K562 (cell line): ENCODE measurements around the gene RPL7A. TPM values are rescaled to one million over a fixed set of nuclear protein-coding genes. Genes with fewer than 3 reads are reported as not detected.

Source experiments
- PCBP1 ChIP-seq: fragments of 200-400 bp; formaldehyde crosslinking; IDR thresholded peaks from 2 replicates; pipeline ENCODE4 v1.6.1; 2018; ENCODE audit warnings: mild to moderate bottlenecking, low read depth, low read length; ENCODE audit not compliant: poor library complexity, severe bottlenecking
- ZNF197 ChIP-seq: fragments of 200-800 bp; sonication (Bioruptor generic); IDR thresholded peaks from 2 replicates; pipeline ENCODE4 v1.6.1; 2016; ENCODE audit warnings: low read depth, missing genetic modification characterization, missing compliant biosample characterization
- polyA plus RNA-seq, 8 experiments: library from polyadenylated mRNA; depleted of rRNA in 4 of 8; stranded (reverse) in 5 of 8; unstranded in 3 of 8; fragments of >200 nt; fragmentation: Nextera tagmentation in 2 of 8; fragmentation: Illumina TruSeq in 1 of 8; extraction: Ambion mirVana in 2 of 8; extraction: Trizol in 1 of 8; gene quantifications; 2 replicates each; pipeline versions ENCODE4 v1.2.1 to v1.2.3, GENCODE V29; 2011 to 2014; ENCODE audit warnings: inconsistent platforms in 1 of 8, missing spikeins in 1 of 8
- total RNA-seq, 7 experiments: library from RNA; depleted of rRNA in 6 of 7; stranded (reverse); fragments of >200 nt in 6 of 7; fragmentation: Illumina TruSeq in 2 of 7; extraction: Trizol in 2 of 7; gene quantifications; 2 replicates each; pipeline versions ENCODE4 v1.2.1 to v1.2.3, GENCODE V29; 2011 to 2021; ENCODE audit warnings: low replicate concordance in 1 of 7
- TF ChIP-seq, protein P1 (sequence below): conservative IDR thresholded peaks from 2 replicates; pipeline ENCODE4 v1.6.1; 2011; ENCODE audit warnings: low read depth, mild to moderate bottlenecking, low read length; ENCODE audit not compliant: control insufficient read depth
- TF ChIP-seq, protein P2 (sequence below): IDR thresholded peaks from 3 replicates; pipeline ENCODE4 v1.6.1; 2011; ENCODE audit warnings: borderline replicate concordance, mild to moderate bottlenecking, moderate library complexity; ENCODE audit not compliant: insufficient read length; ENCODE audit errors: extremely low read depth

The RPL7A gene
- total and polyA plus RNA-seq, 9 of the 15 experiments (the other 6 are each of a cell fraction or from before 2014, with no cell fraction given) = 1,935 to 3,760 (median 2,652) TPM

DNA sequence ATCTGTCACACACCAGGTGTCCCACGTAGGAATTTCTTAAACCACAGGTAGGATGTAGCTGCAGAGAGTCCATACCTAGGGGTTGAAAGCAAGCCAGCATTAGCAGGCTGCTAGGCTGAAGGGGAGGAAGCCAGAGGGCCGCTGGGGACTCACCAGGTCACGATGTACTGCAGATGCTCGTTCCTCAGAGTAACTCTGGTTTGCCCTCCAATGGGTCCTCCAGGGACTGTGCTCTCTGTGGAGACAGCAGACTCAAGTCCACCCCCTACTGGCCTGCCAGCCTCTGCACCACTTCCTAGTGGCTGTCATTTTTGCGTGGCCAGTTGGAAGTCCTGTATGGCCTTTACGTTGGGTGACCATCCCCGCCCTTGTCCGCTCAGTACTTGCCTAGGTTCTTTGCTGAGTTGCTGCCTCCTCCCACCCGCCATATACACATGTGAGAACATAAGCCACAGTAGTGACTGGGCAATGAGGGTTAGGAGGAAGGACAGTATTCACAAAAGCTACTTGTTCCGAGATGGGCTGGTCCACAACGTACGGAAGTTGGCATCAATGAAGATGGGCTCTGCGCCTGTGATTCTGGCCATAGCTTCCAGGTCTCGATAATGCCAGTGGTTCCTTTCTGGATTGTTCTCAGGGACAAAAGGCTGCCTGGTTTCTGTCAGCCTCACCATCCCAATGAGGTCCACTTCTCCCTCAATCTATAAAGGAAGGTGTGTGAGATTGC is 4.1 kb downstream of the RPL7A start (continued):
- TF ChIP-seq, protein P1, sequence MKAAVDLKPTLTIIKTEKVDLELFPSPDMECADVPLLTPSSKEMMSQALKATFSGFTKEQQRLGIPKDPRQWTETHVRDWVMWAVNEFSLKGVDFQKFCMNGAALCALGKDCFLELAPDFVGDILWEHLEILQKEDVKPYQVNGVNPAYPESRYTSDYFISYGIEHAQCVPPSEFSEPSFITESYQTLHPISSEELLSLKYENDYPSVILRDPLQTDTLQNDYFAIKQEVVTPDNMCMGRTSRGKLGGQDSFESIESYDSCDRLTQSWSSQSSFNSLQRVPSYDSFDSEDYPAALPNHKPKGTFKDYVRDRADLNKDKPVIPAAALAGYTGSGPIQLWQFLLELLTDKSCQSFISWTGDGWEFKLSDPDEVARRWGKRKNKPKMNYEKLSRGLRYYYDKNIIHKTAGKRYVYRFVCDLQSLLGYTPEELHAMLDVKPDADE = 0 out of 2 replicates have a peak, but pooled peaks have one; percentile 11
- TF ChIP-seq, protein P2, sequence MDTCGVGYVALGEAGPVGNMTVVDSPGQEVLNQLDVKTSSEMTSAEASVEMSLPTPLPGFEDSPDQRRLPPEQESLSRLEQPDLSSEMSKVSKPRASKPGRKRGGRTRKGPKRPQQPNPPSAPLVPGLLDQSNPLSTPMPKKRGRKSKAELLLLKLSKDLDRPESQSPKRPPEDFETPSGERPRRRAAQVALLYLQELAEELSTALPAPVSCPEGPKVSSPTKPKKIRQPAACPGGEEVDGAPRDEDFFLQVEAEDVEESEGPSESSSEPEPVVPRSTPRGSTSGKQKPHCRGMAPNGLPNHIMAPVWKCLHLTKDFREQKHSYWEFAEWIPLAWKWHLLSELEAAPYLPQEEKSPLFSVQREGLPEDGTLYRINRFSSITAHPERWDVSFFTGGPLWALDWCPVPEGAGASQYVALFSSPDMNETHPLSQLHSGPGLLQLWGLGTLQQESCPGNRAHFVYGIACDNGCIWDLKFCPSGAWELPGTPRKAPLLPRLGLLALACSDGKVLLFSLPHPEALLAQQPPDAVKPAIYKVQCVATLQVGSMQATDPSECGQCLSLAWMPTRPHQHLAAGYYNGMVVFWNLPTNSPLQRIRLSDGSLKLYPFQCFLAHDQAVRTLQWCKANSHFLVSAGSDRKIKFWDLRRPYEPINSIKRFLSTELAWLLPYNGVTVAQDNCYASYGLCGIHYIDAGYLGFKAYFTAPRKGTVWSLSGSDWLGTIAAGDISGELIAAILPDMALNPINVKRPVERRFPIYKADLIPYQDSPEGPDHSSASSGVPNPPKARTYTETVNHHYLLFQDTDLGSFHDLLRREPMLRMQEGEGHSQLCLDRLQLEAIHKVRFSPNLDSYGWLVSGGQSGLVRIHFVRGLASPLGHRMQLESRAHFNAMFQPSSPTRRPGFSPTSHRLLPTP = peak; percentile 58
- TF ChIP-seq ZNF197 (CRISPR knock-in tag) (no peak), PCBP1 (no peak)
